Stimulated activated CD8-positive, alpha-beta memory T cell treated with anti-CD3 and anti-CD28 coated beads, Interleukin-4, amount 100 ng/mL, for 24 hours (primary cell): ENCODE results near the gene CDH4.

Source experiments
- DNase-seq: peaks from one replicate; pipeline ENCODE4 v3.0.0-alpha.2; 2020; ENCODE audit warnings: low read depth

CDH4 gene

GRCh38 chr20:61765871-61766654 lies 514.0 kb downstream of the CDH4 start:
- DNase-seq: no peak

GRCh38 chr20:61766921-61767610 lies 515.0 kb downstream of the CDH4 start:
- DNase-seq: no peak

GRCh38 chr20:61767761-61768494 lies 515.9 kb downstream of the CDH4 start:
- DNase-seq: no peak

- no peak for DNase-seq
Measured at GRCh38 chr20:61768571-61769285, 516.7 kb downstream of the CDH4 start.

- no peak for DNase-seq
Measured at GRCh38 chr20:61769286-61769832, 517.3 kb downstream of the CDH4 start.

GRCh38 chr20:61770113-61770585 lies 518.1 kb downstream of the CDH4 start:
- DNase-seq: no peak

- DNase-seq: no peak
Measured at GRCh38 chr20:61771805-61772350, 519.8 kb downstream of the CDH4 start.

- no peak for DNase-seq
Measured at GRCh38 chr20:61772828-61773631, 521.0 kb downstream of the CDH4 start.

- no peak for DNase-seq
Measured at GRCh38 chr20:61773926-61774587, 522.0 kb downstream of the CDH4 start.

- DNase-seq: no peak
Measured at GRCh38 chr20:61775423-61775822, 523.4 kb downstream of the CDH4 start.

- no peak for DNase-seq
Measured at GRCh38 chr20:61776491-61777075, 524.5 kb downstream of the CDH4 start.

- DNase-seq: no peak
Measured at GRCh38 chr20:61777773-61778494, 525.9 kb downstream of the CDH4 start.

- DNase-seq: no peak
Measured at GRCh38 chr20:61778495-61778863, 526.4 kb downstream of the CDH4 start.

GRCh38 chr20:61779176-61779965 lies 527.3 kb downstream of the CDH4 start:
- DNase-seq: no peak

- no peak for DNase-seq
Measured at GRCh38 chr20:61780066-61780465, 528.0 kb downstream of the CDH4 start.

GRCh38 chr20:61784801-61785566 lies 532.9 kb downstream of the CDH4 start:
- DNase-seq: no peak

GRCh38 chr20:61785567-61785816 lies 533.4 kb downstream of the CDH4 start:
- no peak for DNase-seq

GRCh38 chr20:61786230-61786629 lies 534.2 kb downstream of the CDH4 start:
- no peak for DNase-seq
